GM19395 (cell line): ENCODE measurements around the gene TNRC6C.
"Not testable (repeated sequence)": the region's sequence is repeated elsewhere in the genome, so short reads cannot be mapped to it uniquely, and the experiment has no call there.

Experiments used
- ATAC-seq: cut with Tn5 transposase; IDR thresholded peaks from one replicate; pipeline ENCODE4 v1.9.1; 2021; ENCODE audit warnings: mild to moderate bottlenecking, moderate library complexity; ENCODE audit not compliant: unreplicated experiment

TNRC6C gene

GRCh38 chr17:77930780-77931768 is 27.4 kb upstream of the TNRC6C start:
- no peak for ATAC-seq

DNA sequence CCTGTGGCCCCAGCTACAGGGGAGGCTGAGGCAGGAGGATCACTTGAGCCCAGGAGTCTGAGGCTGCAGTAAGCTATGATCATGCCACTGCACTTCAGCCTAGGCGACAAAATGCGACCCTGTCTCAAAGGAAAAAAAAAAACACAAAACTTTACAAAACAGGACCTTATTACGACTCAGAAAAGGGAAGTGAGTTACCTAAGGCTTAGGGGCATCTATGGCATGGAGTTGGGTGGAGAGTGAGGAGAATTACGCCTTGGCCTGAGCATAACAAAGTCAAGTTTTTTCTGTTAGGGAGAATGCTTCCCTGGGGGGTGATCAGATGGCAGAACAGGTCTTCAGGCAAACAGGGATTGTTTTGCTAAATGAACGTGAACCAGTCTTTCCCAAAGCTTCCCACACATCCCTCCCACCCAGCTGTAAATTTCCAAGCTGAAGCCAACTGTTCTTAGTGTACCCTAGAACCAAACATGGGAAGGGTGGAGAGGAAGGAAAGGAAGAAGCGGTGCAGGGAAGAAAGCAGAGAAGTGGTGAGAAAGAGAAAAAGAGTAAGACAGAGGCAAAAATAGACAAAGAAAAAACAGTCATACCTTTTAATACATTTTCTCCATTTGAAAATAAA is 24.6 kb upstream of the TNRC6C start:
- ATAC-seq = no peak

DNA sequence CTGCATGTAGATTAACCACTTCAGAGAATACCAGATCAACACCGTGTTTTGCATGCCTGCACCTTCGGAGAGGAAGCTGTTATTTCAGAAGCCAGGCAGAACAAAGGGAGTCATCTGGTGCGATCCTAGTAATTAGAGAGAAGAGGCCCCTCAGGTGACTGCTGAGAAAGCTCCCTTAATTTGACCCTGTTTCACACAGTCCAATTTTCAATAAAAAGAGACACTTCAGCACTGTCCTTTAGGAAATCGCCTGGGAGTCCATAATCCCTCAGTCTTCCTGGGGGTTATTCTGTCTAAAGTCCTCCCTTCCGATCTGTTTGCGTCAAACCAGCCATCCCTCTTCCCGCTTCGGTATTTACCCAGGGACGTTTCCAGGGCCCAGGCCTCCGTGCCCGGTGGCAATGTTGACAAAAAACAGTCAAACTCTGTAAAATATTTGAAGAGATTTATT is 23.4 kb upstream of the TNRC6C start:
- ATAC-seq = no peak

- ATAC-seq = not testable (repeated sequence)
Observed at GRCh38 chr17:77935744-77936143, 22.8 kb upstream of the TNRC6C start.

DNA sequence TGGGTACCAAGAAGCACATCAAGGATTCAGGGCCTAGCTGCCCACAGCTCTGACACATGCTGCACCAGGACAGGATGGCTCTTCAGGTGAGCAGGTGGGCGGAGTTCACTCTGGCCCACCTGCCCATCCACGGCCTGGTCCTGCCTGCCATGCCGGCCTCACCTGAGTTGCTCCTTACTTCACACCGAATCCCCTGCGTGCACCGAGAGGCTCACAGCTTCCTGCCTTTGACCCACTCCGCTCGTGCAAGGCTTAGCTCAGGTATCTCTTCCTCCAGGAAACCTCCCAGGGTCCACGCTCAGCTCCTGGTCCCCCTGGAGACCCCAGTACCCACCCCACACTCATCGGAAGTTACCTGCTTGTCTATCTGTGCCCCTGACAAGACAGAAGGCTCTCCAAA is 21.6 kb upstream of the TNRC6C start:
- no peak for ATAC-seq

DNA sequence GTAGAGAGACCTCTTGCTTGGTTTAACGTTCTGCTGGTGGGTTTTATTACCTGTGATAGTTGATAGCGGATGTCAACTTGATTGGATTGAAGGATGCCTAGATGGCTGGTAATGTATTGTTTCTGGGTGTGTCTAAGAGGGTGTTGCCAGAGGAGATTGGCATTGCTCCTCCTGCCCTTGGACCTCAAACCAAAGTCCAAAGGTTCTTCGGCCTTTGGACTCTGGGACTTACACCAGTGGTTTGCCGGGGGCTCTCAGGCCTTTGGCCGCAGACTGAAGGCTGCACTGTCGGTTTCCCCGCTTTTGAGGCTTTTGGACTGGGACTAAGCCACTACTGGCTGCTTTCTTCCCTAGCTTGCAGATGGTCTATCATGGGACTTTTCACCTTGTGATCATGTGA is 17.5 kb upstream of the TNRC6C start:
- no peak for ATAC-seq

- no peak for ATAC-seq
Observed at GRCh38 chr17:77942112-77942988, 16.2 kb upstream of the TNRC6C start.

- ATAC-seq = no peak
Observed at GRCh38 chr17:77943971-77944370, 14.5 kb upstream of the TNRC6C start.

GRCh38 chr17:77944390-77945222 is 13.9 kb upstream of the TNRC6C start:
- ATAC-seq = no peak

DNA sequence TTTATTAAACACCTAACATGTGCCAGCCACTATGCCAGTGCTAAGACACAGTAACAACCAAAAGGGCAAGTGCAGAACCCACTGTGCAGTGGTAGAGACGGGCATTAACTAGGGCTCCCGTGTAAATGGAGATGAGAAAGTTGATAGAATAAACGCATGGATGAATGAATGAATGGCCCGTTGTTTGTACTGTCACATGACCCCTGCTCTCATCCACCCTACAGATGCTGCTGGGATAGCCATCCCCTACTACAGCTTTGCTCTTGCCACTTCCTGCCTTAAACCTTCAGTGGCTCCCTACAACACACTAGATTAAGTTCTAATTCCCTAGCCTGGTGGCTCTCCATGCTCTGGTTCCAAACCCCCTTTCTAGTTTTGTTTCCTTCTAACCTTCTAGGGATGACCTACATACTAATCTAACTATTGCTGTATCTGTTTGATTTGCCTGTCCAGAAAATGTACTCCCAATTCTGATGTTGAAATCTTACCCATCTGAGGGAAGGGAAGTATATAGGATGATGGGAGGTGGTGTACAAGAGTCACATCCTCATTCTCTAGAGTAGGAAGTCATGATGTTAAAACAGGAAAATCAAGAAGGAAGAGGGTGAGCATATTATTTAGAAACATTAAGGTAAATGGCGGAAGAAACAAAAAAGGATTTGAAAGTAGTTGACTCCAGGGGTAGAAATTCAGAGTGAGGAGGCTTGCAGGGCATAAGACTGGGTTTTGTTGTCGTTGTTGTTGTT is 11.4 kb upstream of the TNRC6C start:
- no peak for ATAC-seq

- ATAC-seq = no peak
Observed at GRCh38 chr17:77948690-77949114, 9.8 kb upstream of the TNRC6C start.

GRCh38 chr17:77951123-77951522 is 7.4 kb upstream of the TNRC6C start:
- ATAC-seq = no peak

DNA sequence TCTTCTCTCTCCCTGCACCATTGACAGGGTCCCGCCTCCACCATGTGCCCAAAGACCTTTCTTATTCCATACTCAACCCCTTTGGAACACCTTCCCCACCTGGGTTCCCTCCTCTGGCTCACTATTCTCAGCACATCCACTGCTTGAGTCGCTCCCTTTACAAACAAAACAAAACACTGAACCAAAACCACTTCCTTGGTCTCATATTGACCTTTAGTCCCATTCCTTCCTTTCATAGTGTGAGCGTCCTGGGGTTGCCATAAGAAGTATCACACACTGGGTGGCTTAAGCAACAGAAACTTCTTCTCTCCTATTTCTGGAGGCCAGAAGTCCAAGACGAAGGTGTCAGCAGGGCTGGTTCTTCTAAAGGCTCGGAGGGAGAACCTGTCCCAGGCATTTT is 6.1 kb upstream of the TNRC6C start:
- no peak for ATAC-seq

DNA sequence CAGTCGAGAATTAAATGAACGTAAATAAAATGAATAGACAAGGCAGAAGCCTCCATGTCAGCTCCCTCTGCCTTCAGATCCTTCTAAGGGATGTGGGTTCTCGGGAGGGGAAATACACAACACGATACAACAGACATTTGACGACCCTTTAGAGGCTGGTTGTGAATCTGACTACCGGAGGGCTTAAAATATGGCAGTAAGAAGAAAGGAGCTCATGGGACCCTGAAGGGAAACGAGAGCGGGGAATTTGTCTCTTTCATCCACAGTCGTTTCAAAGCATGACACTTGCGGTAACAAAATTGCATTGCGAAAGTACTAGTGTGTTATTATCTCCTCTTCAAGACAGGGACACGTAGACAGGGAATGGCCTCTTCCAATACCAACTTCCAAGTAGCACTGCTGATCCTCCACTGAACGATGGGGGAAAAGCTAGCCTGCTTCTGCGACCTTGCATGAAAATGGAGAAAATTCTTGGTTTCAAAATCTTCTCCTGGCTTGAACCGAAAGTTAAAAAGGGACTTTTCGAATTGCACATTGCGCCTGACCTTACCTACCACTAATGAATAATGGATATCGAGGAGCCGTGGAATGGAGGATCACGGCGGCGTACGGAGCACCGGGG is 1.2 kb upstream of the TNRC6C start:
- ATAC-seq = peak; percentile 17

DNA sequence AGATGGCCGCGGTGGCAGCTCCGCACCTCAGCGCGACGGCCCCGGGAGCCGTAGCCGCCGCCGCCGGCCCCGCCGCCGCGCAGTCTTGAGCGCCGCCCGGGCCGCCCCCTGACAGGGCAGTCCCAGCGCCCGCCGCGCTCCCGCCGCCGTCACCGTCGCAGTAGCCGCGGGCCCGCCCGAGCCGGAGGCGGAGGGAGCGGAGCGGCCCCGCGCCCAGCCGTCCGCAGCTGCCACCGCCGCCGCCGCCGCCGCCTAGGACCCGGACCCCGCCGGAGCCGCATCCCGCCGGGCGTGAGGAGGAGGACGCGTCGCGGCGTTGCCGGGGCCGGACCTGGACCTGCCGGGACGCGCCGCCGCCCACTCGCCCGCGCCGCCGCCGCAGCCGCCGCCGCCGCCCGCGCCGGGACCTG is 218 bp downstream of the TNRC6C start:
- ATAC-seq = peak; percentile 19

DNA sequence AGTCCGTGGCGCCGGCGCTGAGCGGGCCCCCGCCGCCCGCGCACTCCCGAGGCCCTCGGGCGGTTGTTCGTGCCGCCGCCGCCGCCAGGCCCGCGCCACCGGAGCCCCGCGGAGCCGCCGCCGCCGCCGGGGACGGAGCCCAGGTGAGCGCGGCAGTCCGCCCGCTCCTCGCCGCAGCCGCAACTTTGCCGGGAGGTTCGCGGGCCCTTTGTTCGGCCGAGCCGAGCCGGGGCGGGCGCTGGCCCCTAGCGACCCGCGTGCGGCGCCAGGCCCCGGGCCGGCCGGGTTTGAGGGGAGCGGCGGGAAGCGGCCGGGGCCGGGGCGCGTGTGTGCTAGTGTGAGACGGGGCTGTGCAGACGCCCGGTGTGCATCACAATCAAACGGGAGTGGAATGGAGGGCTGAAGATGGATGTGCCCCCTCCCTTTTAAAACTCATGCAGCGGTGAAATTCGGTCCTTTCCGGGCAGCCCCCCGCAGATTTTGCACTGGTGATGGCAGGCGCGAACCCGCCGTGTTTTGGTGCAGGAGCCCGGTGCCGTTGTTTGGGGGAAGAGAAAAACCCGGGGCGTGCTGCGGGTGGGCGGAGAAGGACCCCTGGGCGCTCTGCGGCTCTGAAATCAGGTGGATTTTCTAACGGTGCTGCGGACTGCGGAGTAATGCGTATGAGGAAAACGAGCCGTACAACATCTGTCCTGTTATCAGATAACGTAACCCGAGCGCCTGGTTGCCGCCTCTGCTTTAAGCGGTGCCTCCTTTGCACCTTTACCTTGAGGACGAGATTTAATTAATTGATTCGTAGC is 823 bp downstream of the TNRC6C start:
- peak; percentile 3 for ATAC-seq

DNA sequence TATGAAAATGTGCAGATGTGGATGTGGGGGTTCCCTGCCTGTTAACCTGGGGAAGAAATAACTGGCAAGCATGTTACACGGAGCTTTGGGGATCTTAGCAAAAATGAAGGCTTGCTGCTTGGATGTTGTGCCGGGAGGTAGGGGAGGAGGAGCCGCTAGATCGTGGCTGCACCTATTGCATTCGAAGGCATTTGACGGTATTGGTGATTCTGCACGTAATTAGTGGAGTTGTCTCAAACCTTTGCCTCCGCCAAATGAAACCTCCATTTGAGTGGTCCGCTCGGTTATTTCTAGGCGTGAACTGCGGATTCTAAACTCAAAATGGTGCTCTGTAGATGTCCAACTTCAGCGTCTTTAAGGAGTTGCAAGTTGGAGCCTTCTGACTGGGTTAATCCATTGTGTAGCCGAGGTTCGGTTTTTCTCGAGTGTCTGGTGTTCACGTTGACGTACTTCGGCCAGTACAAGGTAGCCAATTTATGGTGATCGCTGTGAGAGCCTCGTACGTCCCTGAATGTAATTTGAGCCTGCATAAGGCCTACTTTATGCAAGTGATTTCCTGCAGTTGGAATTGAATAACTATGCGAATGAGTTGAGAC is 1.5 kb downstream of the TNRC6C start:
- ATAC-seq = no peak

DNA sequence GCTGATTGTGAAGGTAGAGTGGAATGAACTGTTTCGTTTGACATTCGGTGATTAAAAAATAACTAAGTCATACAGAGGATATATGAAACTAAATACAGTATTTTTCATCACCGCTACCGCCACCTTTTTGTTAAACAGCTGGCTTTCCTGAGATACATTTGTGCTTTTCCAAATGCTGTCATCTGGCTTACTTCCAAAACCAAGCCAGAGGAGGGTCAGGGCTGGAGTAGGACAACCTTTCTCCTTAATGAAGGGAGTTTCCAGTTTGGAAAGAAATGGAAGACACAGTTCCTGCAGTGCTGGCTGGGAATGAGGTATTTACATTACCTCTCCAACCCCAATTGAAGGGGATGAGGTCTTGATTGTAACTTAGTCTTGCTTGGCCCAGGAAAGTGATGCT is 3.2 kb downstream of the TNRC6C start:
- ATAC-seq = no peak
